HG02798 (cell line): ENCODE data around the gene MAP3K2.

Source experiments
- ATAC-seq: cut with Tn5 transposase; IDR thresholded peaks from one replicate; pipeline ENCODE4 v1.9.1; 2021; ENCODE audit warnings: mild to moderate bottlenecking; ENCODE audit not compliant: unreplicated experiment, poor library complexity

MAP3K2 gene

DNA sequence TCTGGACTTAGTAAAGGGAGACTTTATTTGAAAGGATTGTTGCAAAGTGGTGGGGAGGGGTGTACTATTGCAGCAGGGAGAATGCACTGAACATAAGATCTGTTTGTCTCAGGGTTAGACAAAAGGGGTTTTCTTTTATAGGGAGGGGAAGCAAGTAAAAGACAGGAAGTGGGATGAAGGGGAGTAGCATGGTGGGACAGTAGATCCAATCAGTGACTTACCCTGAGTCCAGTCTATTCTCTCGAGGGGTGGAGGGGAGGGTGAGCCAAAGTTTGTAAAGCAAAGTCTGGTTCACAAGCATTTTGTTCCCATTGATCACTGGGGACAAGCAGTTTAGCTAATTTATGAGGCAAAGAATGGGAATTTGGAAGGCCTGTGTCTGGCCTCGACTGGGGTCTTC lies 132.6 kb downstream of the MAP3K2 start:
- ATAC-seq, result no peak

DNA sequence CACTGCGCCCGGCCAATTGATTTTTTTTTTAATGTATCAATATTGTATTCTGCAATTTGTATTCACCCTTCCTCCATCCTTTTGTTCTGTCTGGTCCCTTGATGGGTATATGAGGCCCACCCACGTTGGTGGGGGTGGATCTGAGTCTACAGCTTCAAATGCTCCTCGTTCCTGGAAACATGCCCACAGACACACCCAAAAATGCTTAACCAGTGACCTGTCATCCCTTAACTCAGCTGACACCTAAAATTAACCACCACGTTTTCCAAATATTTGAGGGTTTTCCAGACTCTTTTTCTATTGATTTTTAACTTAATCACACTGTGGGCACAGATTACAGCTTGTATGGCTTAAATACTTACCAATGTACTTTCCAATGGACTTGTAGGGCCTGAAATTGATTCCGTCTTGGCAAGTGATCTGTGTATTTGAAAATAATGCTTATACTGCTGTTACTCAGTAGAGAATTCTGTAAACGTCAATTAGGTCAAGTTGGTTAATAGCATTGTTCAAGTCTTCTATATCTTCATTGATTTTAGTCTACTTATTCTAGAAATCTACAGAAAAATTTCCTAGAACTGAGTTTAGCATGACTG lies 133.3 kb downstream of the MAP3K2 start:
- no peak for ATAC-seq
